ENCODE measurements around the gene ELOVL6. TPM values are rescaled to one million over a fixed set of nuclear protein-coding genes. Genes with fewer than 3 reads are reported as not detected.

ELOVL6 gene
- total and polyA plus RNA-seq, 9 of the 15 experiments (the other 6 are each of a cell fraction or from before 2014, with no cell fraction given) = 18.3 to 82.6 (median 46.0) TPM

- peak; percentile 33 for ATAC-seq
- WGBS (ENCODE audit: insufficient coverage, low coverage, missing lambda C conversion rate) = 19% methylated on average over 5 of the region's 5 CpGs
- no TSS peak for BruUV-seq (replicated peaks)
- Histone ChIP-seq H3K9ac (ENCODE audit: insufficient read depth in 1 of 2, low read depth in 2 of 2, low read length in 2 of 2) (no peak overlapping the region), H3K9me3 (replicated peaks; ENCODE audit: control insufficient read depth, insufficient read depth, low read depth, low read length) (no peaks in the 10 kb centered on the region), H2AFZ (ENCODE audit: low read depth, low read length) (no peak overlapping the region), H3K9me1 (ENCODE audit: control insufficient read depth, insufficient read depth, low read length) (no peaks in the 10 kb centered on the region), H3K79me2 (ENCODE audit: control insufficient read depth, insufficient read depth, low read length) (peaks cover 59% of the 10 kb centered on the region), H3K4me2 (ENCODE audit: insufficient read depth, low read length) (no peak overlapping the region), H3K4me1 (replicated peaks in 1 of 2; ENCODE audit: control insufficient read depth in 2 of 2, insufficient read depth in 2 of 2, low read length in 2 of 2) (peaks cover 3 to 24% of the 10 kb centered on the region in 2 experiments; a peak in 4 of 5 replicates), H3K4me3 (no peak overlapping the region), H3K27ac (ENCODE audit: extremely low read depth, low read depth, low read length) (no peak overlapping the region), H3K36me3 (ENCODE audit: control insufficient read depth, insufficient read depth, low read length) (peaks cover 80% of the 10 kb centered on the region), H3K27me3 (ENCODE audit: control insufficient read depth in 2 of 2, insufficient read depth in 2 of 2, low read length in 2 of 2) (no peaks in the 10 kb centered on the region), H4K20me1 (replicated peaks; ENCODE audit: control insufficient read depth, insufficient read depth, low read length) (peaks cover 6% of the 10 kb centered on the region; the same call in 1 of the 2 replicates)
- FAIRE-seq = no peak
- in situ Hi-C loops (cut with MboI) = no loop called here
- ChIA-PET POLR2A (interaction anchor here (0.6 to 3.0 kb wide), 6 partner anchors 11 to 720 kb away, joined by 3 to 17 read pairs (median 3); no protein-coding TSS in a partner anchor), CTCF (ENCODE audit: low intra/inter-chr PET ratio) (no interaction called here)
- DNase-seq (ENCODE audit: extremely low read depth in 1 of 4, low spot score in 3 of 4) = peak in 1 of 4 experiments; percentile 21
- intact Hi-C loops (cut with micrococcal nuclease) = loop anchor here (1.0 kb wide), 1 partner anchor 10 kb away; no protein-coding TSS in a partner anchor
- TF ChIP-seq MTA2 (IDR thresholded peaks at IDR 0.05; ENCODE audit: low read depth) (0 out of 2 replicates have a peak, but pooled peaks have one; percentile 36), ZBTB40 (IDR thresholded peaks at IDR 0.05) (peak; percentile 53), ZBTB40 (CRISPR knock-in tag; IDR thresholded peaks at IDR 0.05) (no peak), ZNF551 (CRISPR knock-in tag; IDR thresholded peaks at IDR 0.05) (no peak), ZBTB9 (CRISPR knock-in tag; IDR thresholded peaks at IDR 0.05) (no peak), PKNOX1 (IDR thresholded peaks at IDR 0.05) (peak; percentile 71), TEAD4 (IDR thresholded peaks at IDR 0.05; ENCODE audit: low read length) (peak; percentile 84), TEAD4 (CRISPR knock-in tag; IDR thresholded peaks at IDR 0.05; ENCODE audit: borderline replicate concordance) (no peak), PTRF (tag; IDR thresholded peaks at IDR 0.05) (no peak), TAL1 (IDR thresholded peaks at IDR 0.05) (peak; percentile 73), ZNF140 (CRISPR knock-in tag; IDR thresholded peaks at IDR 0.05) (no peak), MEIS2 (IDR thresholded peaks at IDR 0.05; ENCODE audit: partially characterized antibody) (peak; percentile 37)
These were observed 15.4 kb downstream of the ELOVL6 start for GRCh38 chr4:110183058-110183457.
